ENCODE measurements around the gene DNAJC1. TPM values are rescaled to one million over a fixed set of nuclear protein-coding genes. Genes with fewer than 3 reads are reported as not detected.
"Not testable (repeated sequence)": the region's sequence is repeated elsewhere in the genome, so short reads cannot be mapped to it uniquely, and the experiment has no call there.

Gene DNAJC1
- total RNA-seq, 1 experiment from 2014 or later: 3.2 TPM

- Histone ChIP-seq H3K27ac (ENCODE audit: low read length) (no peak overlapping the region), H3K9ac (ENCODE audit: low read length) (no peak overlapping the region), H3K27me3 (ENCODE audit: low read length) (no peaks in the 10 kb centered on the region), H4K20me1 (ENCODE audit: insufficient read depth, low read depth, low read length) (no peaks in the 10 kb centered on the region), H3K79me2 (ENCODE audit: low read length) (no peaks in the 10 kb centered on the region), H3K36me3 (ENCODE audit: insufficient read depth, low read length) (no peaks in the 10 kb centered on the region), H3K4me1 (ENCODE audit: low read length) (no peaks in the 10 kb centered on the region), H3K4me2 (ENCODE audit: low read depth, low read length, poor library complexity, severe bottlenecking) (no peak overlapping the region), H3K9me2 (replicated peaks; ENCODE audit: insufficient read depth, low read length) (no peaks in the 10 kb centered on the region; the same call in 1 of the 2 replicates), H3K9me3 (ENCODE audit: low read length) (no peaks in the 10 kb centered on the region), H3K4me3 (ENCODE audit: low read length) (no peak overlapping the region), H2AFZ (ENCODE audit: low read length) (no peak overlapping the region)
- no peak for DNase-seq
Measured at GRCh38 chr10:21895932-21896331, 107.6 kb downstream of the DNAJC1 start.

GRCh38 chr10:21894648-21895342 is 108.7 kb downstream of the DNAJC1 start:
- Histone ChIP-seq H3K36me3 (ENCODE audit: insufficient read depth, low read length) (no peaks in the 10 kb centered on the region), H3K27ac (ENCODE audit: low read length) (no peak overlapping the region), H3K9ac (ENCODE audit: low read length) (no peak overlapping the region), H3K4me3 (ENCODE audit: low read length) (no peak overlapping the region), H3K4me2 (ENCODE audit: low read depth, low read length, poor library complexity, severe bottlenecking) (no peak overlapping the region), H2AFZ (ENCODE audit: low read length) (no peak overlapping the region), H3K4me1 (ENCODE audit: low read length) (no peaks in the 10 kb centered on the region), H3K9me2 (replicated peaks; ENCODE audit: insufficient read depth, low read length) (no peaks in the 10 kb centered on the region; the same call in 1 of the 2 replicates), H3K27me3 (ENCODE audit: low read length) (no peaks in the 10 kb centered on the region), H4K20me1 (ENCODE audit: insufficient read depth, low read depth, low read length) (no peaks in the 10 kb centered on the region), H3K9me3 (ENCODE audit: low read length) (no peaks in the 10 kb centered on the region), H3K79me2 (ENCODE audit: low read length) (no peaks in the 10 kb centered on the region)
- no peak for DNase-seq

GRCh38 chr10:21891439-21891838 is 112.1 kb downstream of the DNAJC1 start:
- no peak overlapping the region for H3K27ac ChIP-seq (ENCODE audit: low read length)
- no peaks in the 10 kb centered on the region for H3K79me2 ChIP-seq (ENCODE audit: low read length)
- H4K20me1 ChIP-seq (ENCODE audit: insufficient read depth, low read depth, low read length): no peaks in the 10 kb centered on the region
- H3K27me3 ChIP-seq (ENCODE audit: low read length): no peaks in the 10 kb centered on the region
- H3K4me2 ChIP-seq (ENCODE audit: low read depth, low read length, poor library complexity, severe bottlenecking): no peak overlapping the region
- no peak overlapping the region for H3K4me3 ChIP-seq (ENCODE audit: low read length)
- no peaks in the 10 kb centered on the region for H3K4me1 ChIP-seq (ENCODE audit: low read length)
- no peak overlapping the region for H3K9ac ChIP-seq (ENCODE audit: low read length)
- no peak for DNase-seq
- H3K9me2 ChIP-seq (replicated peaks; ENCODE audit: insufficient read depth, low read length): no peaks in the 10 kb centered on the region; the same call in 1 of the 2 replicates
- H2AFZ ChIP-seq (ENCODE audit: low read length): no peak overlapping the region
- H3K9me3 ChIP-seq (ENCODE audit: low read length): no peaks in the 10 kb centered on the region
- no peaks in the 10 kb centered on the region for H3K36me3 ChIP-seq (ENCODE audit: insufficient read depth, low read length)

GRCh38 chr10:21889477-21890275 is 113.9 kb downstream of the DNAJC1 start:
- H4K20me1 ChIP-seq (ENCODE audit: insufficient read depth, low read depth, low read length): no peaks in the 10 kb centered on the region
- no peaks in the 10 kb centered on the region for H3K27me3 ChIP-seq (ENCODE audit: low read length)
- no peak overlapping the region for H3K9ac ChIP-seq (ENCODE audit: low read length)
- H3K79me2 ChIP-seq (ENCODE audit: low read length): no peaks in the 10 kb centered on the region
- no peak for DNase-seq
- no peaks in the 10 kb centered on the region for H3K9me3 ChIP-seq (ENCODE audit: low read length)
- no peak overlapping the region for H2AFZ ChIP-seq (ENCODE audit: low read length)
- no peaks in the 10 kb centered on the region; the same call in 1 of the 2 replicates for H3K9me2 ChIP-seq (replicated peaks; ENCODE audit: insufficient read depth, low read length)
- no peak overlapping the region for H3K4me2 ChIP-seq (ENCODE audit: low read depth, low read length, poor library complexity, severe bottlenecking)
- no peaks in the 10 kb centered on the region for H3K36me3 ChIP-seq (ENCODE audit: insufficient read depth, low read length)
- H3K4me3 ChIP-seq (ENCODE audit: low read length): no peak overlapping the region
- H3K4me1 ChIP-seq (ENCODE audit: low read length): no peaks in the 10 kb centered on the region
- H3K27ac ChIP-seq (ENCODE audit: low read length): no peak overlapping the region

GRCh38 chr10:21888959-21889358 is 114.6 kb downstream of the DNAJC1 start:
- H3K27me3 ChIP-seq (ENCODE audit: low read length): no peaks in the 10 kb centered on the region
- no peak overlapping the region for H2AFZ ChIP-seq (ENCODE audit: low read length)
- H3K4me1 ChIP-seq (ENCODE audit: low read length): no peaks in the 10 kb centered on the region
- H3K79me2 ChIP-seq (ENCODE audit: low read length): no peaks in the 10 kb centered on the region
- no peak overlapping the region for H3K4me2 ChIP-seq (ENCODE audit: low read depth, low read length, poor library complexity, severe bottlenecking)
- no peaks in the 10 kb centered on the region for H3K36me3 ChIP-seq (ENCODE audit: insufficient read depth, low read length)
- H4K20me1 ChIP-seq (ENCODE audit: insufficient read depth, low read depth, low read length): no peaks in the 10 kb centered on the region
- no peaks in the 10 kb centered on the region for H3K9me3 ChIP-seq (ENCODE audit: low read length)
- DNase-seq: no peak
- no peak overlapping the region for H3K9ac ChIP-seq (ENCODE audit: low read length)
- no peaks in the 10 kb centered on the region; the same call in 1 of the 2 replicates for H3K9me2 ChIP-seq (replicated peaks; ENCODE audit: insufficient read depth, low read length)
- no peak overlapping the region for H3K27ac ChIP-seq (ENCODE audit: low read length)
- no peak overlapping the region for H3K4me3 ChIP-seq (ENCODE audit: low read length)

GRCh38 chr10:21885940-21886339 is 117.6 kb downstream of the DNAJC1 start:
- H3K4me2 ChIP-seq (ENCODE audit: low read depth, low read length, poor library complexity, severe bottlenecking): no peak overlapping the region
- H3K36me3 ChIP-seq (ENCODE audit: insufficient read depth, low read length): no peaks in the 10 kb centered on the region

GRCh38 chr10:21873198-21873597 is 130.3 kb downstream of the DNAJC1 start:
- no peak for DNase-seq
- Histone ChIP-seq H3K9me2 (replicated peaks; ENCODE audit: insufficient read depth, low read length) (no peaks in the 10 kb centered on the region), H4K20me1 (ENCODE audit: insufficient read depth, low read depth, low read length) (no peaks in the 10 kb centered on the region)

More at GRCh38 chr10:21885940-21886339, 117.6 kb downstream of the DNAJC1 start:
- no peaks in the 10 kb centered on the region for H4K20me1 ChIP-seq (ENCODE audit: insufficient read depth, low read depth, low read length)
- no peak overlapping the region for H2AFZ ChIP-seq (ENCODE audit: low read length)
- no peak overlapping the region for H3K4me3 ChIP-seq (ENCODE audit: low read length)
- no peaks in the 10 kb centered on the region for H3K4me1 ChIP-seq (ENCODE audit: low read length)
- no peaks in the 10 kb centered on the region for H3K9me2 ChIP-seq (replicated peaks; ENCODE audit: insufficient read depth, low read length)
- DNase-seq: no peak
- no peaks in the 10 kb centered on the region for H3K79me2 ChIP-seq (ENCODE audit: low read length)
- no peaks in the 10 kb centered on the region for H3K27me3 ChIP-seq (ENCODE audit: low read length)
- no peaks in the 10 kb centered on the region for H3K9me3 ChIP-seq (ENCODE audit: low read length)
- no peak overlapping the region for H3K9ac ChIP-seq (ENCODE audit: low read length)
- H3K27ac ChIP-seq (ENCODE audit: low read length): no peak overlapping the region

GRCh38 chr10:21872771-21873170 is 130.8 kb downstream of the DNAJC1 start:
- not testable (repeated sequence) for H3K9me3 ChIP-seq (ENCODE audit: low read length)

More at GRCh38 chr10:21873198-21873597, 130.3 kb downstream of the DNAJC1 start:
- H3K79me2 ChIP-seq (ENCODE audit: low read length): no peaks in the 10 kb centered on the region
- no peaks in the 10 kb centered on the region for H3K27me3 ChIP-seq (ENCODE audit: low read length)
- H3K4me3 ChIP-seq (ENCODE audit: low read length): no peak overlapping the region
- H3K27ac ChIP-seq (ENCODE audit: low read length): no peak overlapping the region
- H3K9ac ChIP-seq (ENCODE audit: low read length): no peak overlapping the region
- no peaks in the 10 kb centered on the region for H3K4me1 ChIP-seq (ENCODE audit: low read length)
- H2AFZ ChIP-seq (ENCODE audit: low read length): no peak overlapping the region
- H3K36me3 ChIP-seq (ENCODE audit: insufficient read depth, low read length): no peaks in the 10 kb centered on the region
- no peaks in the 10 kb centered on the region for H3K9me3 ChIP-seq (ENCODE audit: low read length)
- H3K4me2 ChIP-seq (ENCODE audit: low read depth, low read length, poor library complexity, severe bottlenecking): no peak overlapping the region

More at GRCh38 chr10:21872771-21873170, 130.8 kb downstream of the DNAJC1 start:
- not testable (repeated sequence) for H3K4me1 ChIP-seq (ENCODE audit: low read length); H2AFZ ChIP-seq (ENCODE audit: low read length); H3K9me2 ChIP-seq (replicated peaks; ENCODE audit: insufficient read depth, low read length); H3K4me2 ChIP-seq (ENCODE audit: low read depth, low read length, poor library complexity, severe bottlenecking); H3K27me3 ChIP-seq (ENCODE audit: low read length); H4K20me1 ChIP-seq (ENCODE audit: insufficient read depth, low read depth, low read length); H3K9ac ChIP-seq (ENCODE audit: low read length); H3K79me2 ChIP-seq (ENCODE audit: low read length); H3K4me3 ChIP-seq (ENCODE audit: low read length); DNase-seq; H3K36me3 ChIP-seq (ENCODE audit: insufficient read depth, low read length); H3K27ac ChIP-seq (ENCODE audit: low read length)

Measured in Karpas-422 (cell line).